SH-SY5Y (cell line): ENCODE measurements around the gene CHCHD3.

Experiments
- GATA2 ChIP-seq: IDR thresholded peaks from 2 replicates; pipeline ENCODE4 v1.6.1; 2011; ENCODE audit warnings: mild to moderate bottlenecking, low read depth, low read length
- GATA3 ChIP-seq: IDR thresholded peaks from 2 replicates; pipeline ENCODE4 v1.6.1; 2011; ENCODE audit warnings: low read depth, mild to moderate bottlenecking, low read length, moderate library complexity

DNA sequence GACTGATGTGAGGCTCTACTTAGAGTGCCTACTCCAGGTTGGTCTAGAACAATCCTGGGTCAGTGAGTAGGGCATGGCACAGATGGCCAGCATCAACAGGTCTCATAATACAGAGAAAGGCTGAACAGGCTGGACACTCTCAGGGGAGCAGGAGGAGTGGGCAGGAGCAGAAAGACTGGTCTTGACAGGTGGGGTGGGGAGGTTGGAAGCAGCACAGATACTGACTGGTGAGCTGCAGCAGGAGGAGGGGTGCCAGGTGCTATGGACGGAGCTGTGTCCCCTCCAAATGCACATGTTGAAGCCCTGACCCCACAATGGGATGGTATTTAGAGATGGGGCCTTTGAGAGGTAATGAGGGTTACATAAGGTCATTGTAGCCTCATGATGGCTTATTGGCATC is 315.2 kb downstream of the CHCHD3 start:
- TF ChIP-seq GATA2 (no peak), GATA3 (no peak)
